Uterus (tissue), 2 donors: ENCODE results near the gene CAGE1.

Source experiments
- CTCF ChIP-seq, 4 experiments: fragments of 200-600 bp in 2 of 4; fragments of 450-650 bp in 2 of 4; sonication (generic) in 2 of 4; IDR thresholded peaks; one replicate each; pipeline ENCODE4 v1.5.1; 2016 to 2019; ENCODE audit warnings: antibody characterized with exemption in 4 of 4, mild to moderate bottlenecking in 2 of 4, moderate library complexity in 1 of 4
- POLR2A ChIP-seq, 2 donors: fragments of 450-650 bp; IDR thresholded peaks; one replicate each; pipeline ENCODE4 v1.6.1; 2016; ENCODE audit warnings: antibody characterized with exemption in 2 of 2, mild to moderate bottlenecking in 1 of 2, moderate library complexity in 1 of 2

GRCh38 chr6:7295916-7296315 is 93.6 kb downstream of the CAGE1 start:
- no peak for TF ChIP-seq CTCF (IDR thresholded peaks at IDR 0.05)
- TF ChIP-seq POLR2A (IDR thresholded peaks at IDR 0.05), result no peak
